SKM-1 (cell line): Measurements from ENCODE around the gene BCAR1.
"Not testable (repeated sequence)": the region's sequence is repeated elsewhere in the genome, so short reads cannot be mapped to it uniquely, and the experiment has no call there.

Experiments used
- DNase-seq: peaks from one replicate; lab custom pipeline; 2025; ENCODE audit not compliant: unreplicated experiment; lab: John Stamatoyannopoulos, UW

Gene BCAR1, protein sequence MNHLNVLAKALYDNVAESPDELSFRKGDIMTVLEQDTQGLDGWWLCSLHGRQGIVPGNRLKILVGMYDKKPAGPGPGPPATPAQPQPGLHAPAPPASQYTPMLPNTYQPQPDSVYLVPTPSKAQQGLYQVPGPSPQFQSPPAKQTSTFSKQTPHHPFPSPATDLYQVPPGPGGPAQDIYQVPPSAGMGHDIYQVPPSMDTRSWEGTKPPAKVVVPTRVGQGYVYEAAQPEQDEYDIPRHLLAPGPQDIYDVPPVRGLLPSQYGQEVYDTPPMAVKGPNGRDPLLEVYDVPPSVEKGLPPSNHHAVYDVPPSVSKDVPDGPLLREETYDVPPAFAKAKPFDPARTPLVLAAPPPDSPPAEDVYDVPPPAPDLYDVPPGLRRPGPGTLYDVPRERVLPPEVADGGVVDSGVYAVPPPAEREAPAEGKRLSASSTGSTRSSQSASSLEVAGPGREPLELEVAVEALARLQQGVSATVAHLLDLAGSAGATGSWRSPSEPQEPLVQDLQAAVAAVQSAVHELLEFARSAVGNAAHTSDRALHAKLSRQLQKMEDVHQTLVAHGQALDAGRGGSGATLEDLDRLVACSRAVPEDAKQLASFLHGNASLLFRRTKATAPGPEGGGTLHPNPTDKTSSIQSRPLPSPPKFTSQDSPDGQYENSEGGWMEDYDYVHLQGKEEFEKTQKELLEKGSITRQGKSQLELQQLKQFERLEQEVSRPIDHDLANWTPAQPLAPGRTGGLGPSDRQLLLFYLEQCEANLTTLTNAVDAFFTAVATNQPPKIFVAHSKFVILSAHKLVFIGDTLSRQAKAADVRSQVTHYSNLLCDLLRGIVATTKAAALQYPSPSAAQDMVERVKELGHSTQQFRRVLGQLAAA

DNA sequence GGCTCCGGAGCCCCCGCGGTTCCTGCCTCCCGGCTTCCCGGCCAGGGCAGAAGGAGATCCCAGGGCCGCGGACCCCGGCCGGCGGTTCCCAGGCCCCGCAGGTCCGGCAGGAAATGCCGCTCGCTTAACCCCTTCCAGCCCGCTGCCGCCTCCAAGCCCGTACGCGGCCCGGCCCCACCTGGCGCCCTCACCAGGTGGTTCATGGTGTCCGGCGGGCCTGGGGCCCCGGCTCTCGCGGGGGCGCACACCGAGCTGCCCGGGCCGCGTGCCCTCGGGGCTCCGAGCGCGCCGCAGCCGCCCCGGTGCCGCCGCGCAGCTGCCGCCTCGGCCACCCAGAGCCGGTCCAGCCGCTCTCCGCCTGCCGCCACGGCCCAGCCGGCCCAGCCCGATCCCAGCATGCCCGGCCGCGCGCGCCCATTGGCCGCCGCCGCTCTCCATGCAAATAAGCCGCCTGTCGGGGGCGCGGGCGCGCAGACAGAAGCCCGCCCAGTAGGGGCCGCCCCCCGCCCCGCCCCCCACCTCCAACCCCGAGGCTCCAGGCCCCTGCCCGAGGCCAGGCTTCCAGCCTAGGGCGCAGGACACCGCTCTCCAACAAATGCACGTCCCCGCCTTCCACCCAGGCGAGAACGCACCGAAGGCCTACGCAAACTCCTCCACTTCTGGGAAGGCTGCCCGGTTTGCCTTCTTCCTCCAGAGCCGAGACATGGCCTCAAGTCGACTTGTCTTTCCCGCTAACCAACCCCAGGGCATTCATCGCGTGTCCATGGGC is at the start of gene BCAR1:
BCAR1 (minus strand) TSS at position 345 of the 769 bp plus-strand sequence; CDS start at position 203, 142 bp downstream.
- DNase-seq = no peak

DNA sequence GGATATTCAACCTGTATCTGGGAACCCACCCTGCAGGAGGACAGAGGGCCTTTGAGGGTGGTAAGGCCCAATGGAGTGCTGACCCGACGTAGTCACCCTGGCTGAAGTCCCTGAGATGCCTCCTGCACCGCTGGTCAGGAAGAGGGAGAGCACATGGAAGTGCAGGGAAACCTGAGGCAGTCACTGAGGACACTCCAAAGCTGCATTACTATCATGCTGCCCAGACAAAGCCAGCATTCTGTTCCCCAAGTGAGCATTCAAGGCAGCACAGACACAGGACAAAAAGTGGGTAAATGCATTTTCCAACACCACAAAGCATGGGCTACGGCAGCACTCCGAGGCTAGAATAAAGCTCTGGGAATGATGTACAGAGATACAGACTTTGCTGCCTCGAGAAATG is 46.8 kb upstream of the BCAR1 start:
- DNase-seq = no peak

DNA sequence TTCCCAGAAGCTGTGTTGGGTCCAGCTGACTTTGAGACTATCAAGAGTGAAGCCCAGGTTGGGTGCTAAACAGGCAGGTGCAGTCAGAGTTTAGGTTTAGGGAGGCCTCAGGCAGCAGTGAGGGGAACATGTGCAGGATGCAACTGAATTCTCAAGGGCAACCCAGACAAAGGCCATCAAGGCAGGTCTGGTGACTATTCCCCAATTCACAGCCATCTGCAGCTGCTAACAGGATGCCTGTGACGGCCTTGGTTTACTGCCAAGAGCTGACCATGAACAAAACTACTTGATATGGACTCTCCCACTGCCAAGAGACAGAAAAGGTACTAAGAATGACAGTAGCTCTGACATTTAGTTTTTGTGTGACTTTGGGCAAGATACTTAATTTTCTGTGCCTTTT is 45.2 kb upstream of the BCAR1 start:
- DNase-seq = no peak

DNA sequence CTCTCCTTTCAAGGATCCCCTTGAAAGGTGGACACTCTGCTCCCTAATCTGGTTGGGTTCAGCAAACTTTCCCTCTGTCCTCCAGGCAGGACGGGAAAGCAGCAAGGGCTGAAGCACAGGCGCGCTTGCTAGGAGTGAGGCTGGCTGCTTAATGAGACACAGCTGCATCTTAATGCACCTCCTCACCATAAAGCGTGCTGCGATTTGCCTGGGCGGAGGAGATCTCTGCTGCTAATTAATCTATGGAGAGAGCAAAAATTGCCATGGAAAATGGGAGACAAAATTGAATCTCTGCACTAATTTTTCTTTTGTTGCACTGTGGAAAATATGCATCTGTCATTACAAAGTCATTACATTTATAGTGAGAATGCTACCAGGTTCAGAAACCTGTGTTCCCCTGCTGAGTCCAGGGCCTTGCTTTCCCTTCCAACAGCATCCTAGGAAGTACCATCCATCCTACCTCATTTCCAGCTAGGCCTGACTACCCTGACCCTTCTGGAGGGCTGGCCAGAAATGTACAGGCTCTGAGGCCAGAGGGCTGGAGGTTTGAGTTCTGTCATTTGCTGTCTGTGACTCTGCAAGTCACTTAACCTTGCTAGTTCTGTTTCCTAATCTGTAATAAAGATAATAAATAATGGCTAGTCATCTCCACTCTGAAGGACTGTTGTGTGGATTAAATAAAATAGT is 43.5 kb upstream of the BCAR1 start:
- no peak for DNase-seq

DNA sequence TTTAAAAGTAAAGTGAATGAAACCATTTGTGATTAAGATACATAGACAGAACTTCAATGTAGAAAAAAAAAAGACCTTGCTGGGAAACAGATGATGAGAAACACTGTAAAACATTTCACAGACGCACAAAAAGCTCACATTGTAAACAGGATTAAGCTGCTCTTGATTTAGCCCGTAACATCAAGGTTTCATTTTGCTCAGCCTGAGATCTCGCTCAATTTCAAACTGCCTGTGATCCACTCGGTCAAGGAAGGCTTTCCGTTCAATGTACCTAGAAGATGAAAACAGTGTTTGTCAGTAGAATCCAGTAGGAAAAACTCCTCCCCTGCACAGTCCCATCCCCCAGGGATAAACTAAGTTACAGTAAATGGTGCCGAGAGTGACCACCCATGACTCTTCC is 42.3 kb upstream of the BCAR1 start:
- no peak for DNase-seq

DNA sequence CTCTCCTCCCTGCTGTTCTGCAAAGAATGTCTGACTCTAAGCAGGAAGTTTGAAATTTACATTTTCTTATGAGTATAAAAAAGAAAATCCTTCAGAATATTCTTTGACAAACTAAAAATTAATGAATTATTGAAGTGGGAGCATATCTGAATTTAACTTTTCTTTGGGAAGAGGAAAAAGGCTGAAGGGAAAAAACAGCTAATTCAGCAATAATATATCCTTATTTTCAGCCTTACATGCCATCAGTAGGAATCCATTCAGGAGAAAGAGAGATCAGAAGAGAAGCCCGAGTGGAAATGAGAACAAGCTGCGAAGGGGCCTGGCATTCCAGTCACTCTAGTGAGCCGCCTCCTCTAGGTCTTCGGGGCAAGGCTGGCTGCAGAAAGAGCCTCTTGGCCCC is 41.7 kb upstream of the BCAR1 start:
- DNase-seq = no peak

DNA sequence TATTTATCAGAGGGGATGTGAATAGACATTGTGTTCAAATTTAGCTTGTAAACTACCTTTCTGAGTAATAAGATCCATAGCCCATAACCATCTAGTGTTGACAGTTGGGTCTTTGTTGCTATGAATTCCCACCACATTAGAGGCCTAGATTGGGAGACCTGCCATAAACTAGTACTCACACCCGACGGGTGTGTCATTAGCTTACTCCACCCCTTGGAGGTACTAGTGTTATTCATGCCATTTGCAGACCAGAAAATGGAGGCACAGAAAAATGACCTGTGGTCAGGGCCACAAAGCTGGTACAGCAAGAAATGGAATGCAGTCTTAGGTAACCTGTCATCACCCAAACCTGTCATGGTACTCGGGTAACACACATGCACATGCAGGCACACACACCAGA is 41.3 kb upstream of the BCAR1 start:
- DNase-seq = no peak

DNA sequence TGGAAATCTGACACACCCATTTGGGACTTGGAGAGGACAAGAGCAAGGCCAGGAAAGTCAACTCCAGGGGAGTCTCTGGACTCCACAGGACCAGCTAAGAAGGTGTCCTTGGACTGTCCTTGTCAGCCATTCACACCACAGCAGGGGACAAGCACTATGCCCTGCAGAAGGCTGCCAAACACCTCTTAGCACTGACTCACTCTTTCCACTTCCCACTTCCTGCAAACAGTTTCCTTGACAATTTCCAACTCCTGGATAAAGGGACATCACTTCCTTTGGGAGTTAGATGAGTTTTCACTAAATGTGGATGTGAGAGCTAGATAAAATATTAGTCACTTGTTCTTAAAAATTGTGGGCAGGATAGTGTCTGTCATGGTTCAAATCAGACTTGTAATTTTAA is 37.8 kb upstream of the BCAR1 start:
- no peak for DNase-seq

DNA sequence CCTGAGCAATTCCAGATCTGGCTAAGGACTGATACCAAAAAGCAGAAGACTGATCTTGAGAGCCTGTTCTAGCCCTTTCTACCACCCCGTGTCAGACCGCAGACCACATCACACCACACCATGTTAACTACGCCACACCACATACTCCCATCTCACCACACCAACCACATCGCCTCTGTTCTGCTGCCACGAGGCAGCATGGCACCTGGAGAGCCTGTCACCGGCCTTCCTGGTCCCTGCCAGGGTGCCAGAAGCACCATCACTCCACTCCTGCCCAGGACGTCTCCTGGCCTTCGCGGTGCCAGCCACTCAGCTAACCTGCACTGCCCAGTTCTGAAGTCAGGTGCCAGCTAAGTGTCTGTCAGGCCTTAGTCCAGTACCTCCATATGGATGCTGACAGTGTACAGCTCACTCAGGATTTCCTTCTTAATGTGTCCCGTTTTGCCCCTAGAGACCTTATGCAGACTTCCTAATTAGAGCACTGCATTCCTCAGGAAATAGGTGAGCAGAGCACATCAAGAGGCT is 37.2 kb upstream of the BCAR1 start:
- no peak for DNase-seq

DNA sequence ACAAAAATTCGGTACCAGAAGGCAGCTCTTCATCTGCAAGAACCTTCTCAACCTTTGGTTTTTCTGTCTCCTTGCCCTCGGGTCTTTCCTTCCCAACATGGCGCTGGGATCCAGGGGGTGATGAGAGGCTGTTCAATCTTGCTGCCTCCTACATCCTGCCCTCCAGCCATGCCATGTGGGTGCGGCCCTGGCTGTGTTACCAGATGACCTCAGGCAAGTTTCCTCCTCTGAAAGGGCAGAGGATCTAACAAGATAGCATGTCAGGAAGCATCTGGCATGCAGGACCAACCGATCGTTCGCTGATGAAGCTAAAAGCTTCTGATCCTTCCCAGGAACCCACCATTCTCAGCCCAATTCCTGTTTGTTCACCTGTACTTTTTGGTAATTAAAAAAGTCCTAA is 36.8 kb upstream of the BCAR1 start:
- DNase-seq = no peak

DNA sequence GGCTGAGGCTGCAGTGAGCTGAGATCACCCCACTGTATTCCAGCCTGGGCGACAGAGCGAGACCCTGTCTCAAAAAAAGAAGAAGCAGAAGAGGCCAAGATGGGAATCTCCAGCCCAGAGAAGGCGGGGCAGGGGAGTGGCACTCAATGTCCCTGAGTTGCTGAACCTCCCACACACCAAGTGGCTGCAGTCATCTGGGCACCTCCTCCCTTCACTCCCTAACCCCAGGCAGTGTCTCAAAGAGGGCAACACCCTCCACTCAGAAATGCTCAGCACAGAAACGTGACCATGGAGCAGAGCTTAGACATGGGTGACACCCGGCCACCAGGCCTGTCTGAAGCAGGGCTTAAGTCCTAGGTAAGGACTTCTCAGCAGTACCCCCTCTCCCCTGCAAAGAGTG is 36.3 kb upstream of the BCAR1 start:
- DNase-seq = no peak

DNA sequence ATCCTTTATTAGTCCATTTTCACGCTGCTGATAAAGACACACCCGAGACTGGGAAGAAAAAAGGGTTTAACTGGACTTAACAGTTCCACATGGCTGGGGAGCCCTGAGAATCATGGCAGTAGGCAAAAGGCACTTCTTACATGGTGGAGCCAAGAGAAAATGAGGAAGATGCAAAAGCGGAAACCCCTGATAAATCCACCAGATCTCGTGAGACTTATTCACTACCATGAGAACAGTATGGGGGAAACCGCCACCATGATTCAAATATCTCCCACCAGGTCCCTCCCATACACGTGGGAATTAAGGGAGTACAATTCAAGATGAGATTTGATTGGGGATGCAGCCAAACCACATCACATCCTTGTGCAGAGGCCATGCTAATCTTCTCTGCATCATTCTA is 35.0 kb upstream of the BCAR1 start:
- DNase-seq = no peak

DNA sequence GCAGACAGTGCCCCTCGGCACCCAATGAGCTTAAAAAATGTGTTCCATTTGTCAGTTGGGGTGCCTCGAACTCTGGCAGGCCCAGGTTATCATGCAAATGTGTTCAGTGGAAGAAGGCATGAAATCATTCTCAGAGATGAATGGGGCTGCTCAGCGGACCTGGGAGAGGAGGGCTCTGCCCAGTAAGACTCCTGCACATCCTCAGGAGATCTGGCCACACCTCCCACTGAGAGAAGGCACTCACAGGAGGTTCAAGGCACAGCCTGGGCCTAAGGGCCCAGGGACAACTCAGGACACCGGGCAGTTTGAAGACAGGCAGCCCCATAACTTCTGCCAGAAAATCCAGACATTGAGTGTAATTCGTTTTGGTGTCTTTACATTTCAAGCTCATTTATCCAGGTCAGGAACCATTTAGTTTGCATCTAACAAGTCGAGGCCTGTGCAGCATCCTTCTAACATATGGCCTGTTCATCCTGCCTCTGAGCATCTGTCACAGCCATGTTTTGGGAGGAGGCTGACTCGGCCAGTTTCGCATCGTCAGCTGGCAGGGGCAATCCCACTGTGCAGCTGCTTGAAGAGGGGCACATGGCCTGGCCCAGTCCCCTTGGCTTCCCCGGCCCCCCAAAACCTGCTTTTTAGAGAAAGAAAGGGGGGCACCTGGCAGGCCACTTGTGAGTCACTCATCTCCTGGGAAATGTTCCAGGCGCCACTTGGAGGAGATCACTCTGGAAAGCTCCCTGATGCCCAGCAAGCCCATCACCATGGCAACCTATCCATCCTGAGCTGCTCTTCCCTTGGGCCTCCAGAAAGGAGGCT is 31.2 kb upstream of the BCAR1 start:
- DNase-seq = no peak

DNA sequence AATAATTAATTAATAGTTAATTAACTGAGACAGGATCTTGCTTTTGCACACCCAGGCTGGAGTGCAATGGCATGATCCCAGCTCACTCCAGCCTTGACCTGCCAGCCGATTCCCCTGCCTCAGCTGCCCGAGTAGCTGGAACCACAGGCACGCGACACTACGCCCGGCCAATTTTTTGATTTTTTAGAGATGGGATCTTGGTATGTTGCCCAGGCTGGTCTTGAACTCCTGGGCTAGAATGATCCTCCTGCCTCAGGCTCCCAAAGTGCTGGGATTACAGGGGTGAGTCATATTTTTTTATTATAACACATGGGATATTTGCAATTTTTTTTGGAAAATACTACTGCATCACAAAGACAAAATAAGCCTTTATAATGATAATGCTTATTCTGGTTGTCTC is 30.4 kb upstream of the BCAR1 start:
- no peak for DNase-seq

DNA sequence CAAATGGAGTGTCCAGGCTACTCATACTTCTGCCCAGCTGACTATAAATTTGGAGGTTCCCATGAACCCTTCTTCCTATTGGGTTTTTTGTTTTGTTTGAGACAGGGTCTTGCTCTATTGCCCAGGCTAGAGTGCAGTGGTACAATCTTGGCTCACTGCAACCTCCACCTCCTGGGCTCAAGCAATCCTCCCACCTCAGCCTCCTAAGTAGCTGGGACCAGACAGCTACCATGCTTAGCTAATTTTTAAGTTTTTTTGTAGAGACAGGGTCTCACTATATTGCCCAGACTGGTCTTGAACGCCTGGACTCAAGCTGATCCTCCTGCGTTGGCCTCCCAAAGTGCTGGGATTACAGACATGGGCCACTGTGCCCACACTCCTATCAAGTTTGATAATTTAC is 29.6 kb upstream of the BCAR1 start:
- not testable (repeated sequence) for DNase-seq

DNA sequence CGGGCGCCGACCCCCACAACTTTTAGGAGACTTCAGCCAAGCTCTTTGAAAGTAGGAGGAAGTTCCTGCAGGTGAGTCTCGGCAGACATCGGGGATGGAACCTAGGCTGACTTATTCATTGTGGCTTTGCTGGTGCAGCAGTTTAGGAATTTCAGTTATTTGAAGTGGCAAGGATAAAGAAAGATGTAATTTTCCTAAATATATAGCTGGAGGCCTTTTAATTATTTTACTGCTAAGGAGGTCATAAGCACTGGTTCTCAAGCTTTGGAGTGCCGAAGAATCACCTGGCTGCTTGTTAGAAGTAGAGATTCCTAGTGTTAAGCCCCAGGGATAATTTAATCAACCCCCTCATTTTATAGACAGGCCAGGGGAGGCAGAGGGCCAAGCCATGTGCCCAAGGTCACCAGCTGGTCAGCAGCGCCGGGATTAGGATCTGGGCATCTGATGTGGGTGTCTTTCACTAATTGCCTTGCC is 28.9 kb upstream of the BCAR1 start:
- no peak for DNase-seq

DNA sequence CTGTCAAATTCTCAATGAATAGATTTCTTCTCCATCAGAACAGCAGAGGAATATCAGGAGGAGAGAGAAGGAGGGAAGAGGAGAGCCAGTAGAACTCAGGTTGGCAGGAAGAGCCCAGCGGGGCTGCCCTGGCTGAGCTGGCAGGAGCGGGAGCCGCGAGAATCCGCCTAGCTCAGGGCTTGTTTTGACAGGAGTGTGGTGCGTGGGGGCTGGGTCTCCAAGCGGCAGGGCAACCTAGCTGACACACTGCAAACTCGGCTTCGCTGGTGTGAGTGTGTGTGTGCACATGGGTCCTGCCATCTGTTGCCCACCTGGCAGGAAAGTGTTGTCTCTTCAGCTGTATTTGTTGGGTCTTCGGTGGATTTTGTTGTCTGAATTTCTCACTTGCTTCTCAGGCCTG is 27.9 kb upstream of the BCAR1 start:
- DNase-seq = no peak

DNA sequence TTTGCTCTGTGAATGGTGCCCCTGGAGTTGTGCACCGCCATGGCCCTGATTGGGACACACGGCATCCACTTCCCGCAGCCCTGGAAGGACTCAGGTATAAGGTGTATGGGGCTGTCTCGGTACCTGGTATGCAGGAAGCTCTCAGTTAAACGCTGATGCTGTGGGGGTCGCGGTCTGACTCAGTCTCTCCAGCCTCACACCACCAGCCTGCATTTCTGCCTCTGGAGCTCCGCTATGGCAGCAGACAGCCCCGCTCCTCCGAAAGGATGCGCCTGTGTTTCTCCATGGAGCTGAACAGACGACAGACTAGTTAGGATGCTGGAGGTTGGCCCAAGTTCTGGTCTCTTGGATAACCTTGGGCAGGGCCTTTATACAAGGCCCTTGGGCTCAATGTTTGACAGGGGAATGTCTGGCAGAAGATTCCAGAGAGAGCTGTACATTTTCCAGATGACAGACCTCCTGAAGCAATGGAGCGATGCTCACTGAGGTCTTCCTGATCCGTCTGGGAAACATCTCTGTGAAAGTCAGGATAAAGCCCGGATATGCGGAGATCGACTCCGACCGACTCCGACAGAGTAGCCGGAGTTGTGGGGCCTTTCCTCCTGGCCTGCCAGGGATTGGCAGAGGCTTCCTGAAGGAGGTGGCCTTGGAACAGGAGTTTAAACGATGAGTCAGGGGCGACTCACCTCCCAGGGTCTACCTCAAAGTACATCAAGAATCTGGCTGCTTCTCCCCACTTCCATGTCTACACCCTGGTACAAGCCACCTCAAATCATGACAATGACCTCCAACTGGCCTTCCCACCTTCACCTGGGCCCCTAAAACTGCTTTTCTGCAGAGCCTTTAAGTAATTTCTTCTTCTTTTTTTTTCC is 21.9 kb upstream of the BCAR1 start:
- DNase-seq = no peak

DNA sequence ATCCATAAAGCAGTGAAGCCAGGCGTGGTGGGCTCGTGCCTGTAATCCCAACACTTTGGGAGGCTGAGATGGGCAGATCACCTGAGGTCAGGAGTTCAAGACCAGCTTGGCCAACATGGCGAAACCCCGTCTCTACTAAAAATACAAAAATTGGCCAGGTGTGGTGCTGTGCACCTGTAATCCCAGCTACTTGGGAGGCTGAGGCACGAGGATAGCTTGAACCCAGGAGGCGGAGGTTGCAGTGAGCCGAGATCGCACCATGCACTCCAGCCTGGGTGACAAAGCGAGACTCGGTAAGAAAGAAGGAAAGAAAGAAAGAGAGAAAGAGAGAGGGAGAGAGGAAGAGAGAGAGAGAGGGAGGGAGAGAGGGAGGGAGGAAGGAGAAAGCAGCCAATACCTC is 21.2 kb upstream of the BCAR1 start:
- DNase-seq = not testable (repeated sequence)
